HepG2 (cell line): ENCODE data around the gene SIGMAR1. TPM values are rescaled to one million over a fixed set of nuclear protein-coding genes. Genes with fewer than 3 reads are reported as not detected.

Experiments
- ARNT2 ChIP-seq: sonication (generic); formaldehyde crosslinking; IDR thresholded peaks from 2 replicates; pipeline ENCODE4 v1.8.0; 2022; ENCODE audit warnings: mild to moderate bottlenecking, low read depth, missing genetic modification reagents, moderate library complexity
- FOSL1 ChIP-seq: sonication (generic); formaldehyde crosslinking; IDR thresholded peaks from 2 replicates; pipeline ENCODE4 v1.9.0; 2021; ENCODE audit warnings: missing genetic modification reagents, borderline replicate concordance
- GATAD1 ChIP-seq: IDR thresholded peaks from 2 replicates; pipeline ENCODE4 v1.6.1; 2016; ENCODE audit warnings: missing genetic modification reagents, missing compliant biosample characterization
- LCORL ChIP-seq, 2 experiments: fragments of 450-650 bp in 1 of 2; sonication (generic) in 1 of 2; formaldehyde crosslinking in 1 of 2; IDR thresholded peaks; 2 replicates each; pipeline versions ENCODE4 v1.5.0 to v1.6.1; 2017 to 2020; ENCODE audit warnings: antibody characterized with exemption in 1 of 2, missing genetic modification reagents in 1 of 2
- MAZ ChIP-seq, 2 experiments: sonication (generic) in 1 of 2; formaldehyde crosslinking in 1 of 2; IDR thresholded peaks; 2 replicates each; pipeline versions ENCODE4 v1.5.0 to v1.6.1; 2012 to 2020; ENCODE audit warnings: low read depth in 2 of 2, mild to moderate bottlenecking in 2 of 2, borderline replicate concordance in 1 of 2, improper control_type of control experiment in 1 of 2, low read length in 1 of 2, missing genetic modification reagents in 1 of 2, moderate library complexity in 1 of 2
- SOX5 ChIP-seq: IDR thresholded peaks from 2 replicates; pipeline ENCODE4 v1.6.1; 2016; ENCODE audit warnings: borderline replicate concordance
- TBX2 ChIP-seq: sonication (generic); formaldehyde crosslinking; IDR thresholded peaks from 2 replicates; pipeline ENCODE4 v1.5.0; 2020; ENCODE audit warnings: missing genetic modification reagents, mild to moderate bottlenecking, borderline replicate concordance
- THAP11 ChIP-seq: IDR thresholded peaks from 2 replicates; pipeline ENCODE4 v1.6.1; 2016; ENCODE audit warnings: missing biosample characterization, missing genetic modification reagents
- ZIK1 ChIP-seq: sonication (generic); formaldehyde crosslinking; IDR thresholded peaks from 2 replicates; pipeline ENCODE4 v1.5.0; 2020; ENCODE audit warnings: mild to moderate bottlenecking, low read depth, missing genetic modification reagents, borderline replicate concordance
- ZNF224 ChIP-seq: sonication (generic); formaldehyde crosslinking; IDR thresholded peaks from 2 replicates; pipeline ENCODE4 v1.5.0; 2020; ENCODE audit warnings: mild to moderate bottlenecking, missing genetic modification reagents
- ZNF225 ChIP-seq: sonication (generic); formaldehyde crosslinking; IDR thresholded peaks from 2 replicates; pipeline ENCODE4 v1.4.0; 2020; ENCODE audit warnings: mild to moderate bottlenecking, missing genetic modification reagents
- ZNF552 ChIP-seq: sonication (generic); formaldehyde crosslinking; IDR thresholded peaks from 2 replicates; pipeline ENCODE4 v1.9.0; 2022; ENCODE audit warnings: missing genetic modification reagents, mild to moderate bottlenecking, borderline replicate concordance
- ZSCAN12 ChIP-seq: sonication (generic); formaldehyde crosslinking; IDR thresholded peaks from 2 replicates; pipeline ENCODE4 v1.9.0; 2021; ENCODE audit warnings: mild to moderate bottlenecking, missing genetic modification reagents
- polyA plus RNA-seq, 8 experiments: library from polyadenylated mRNA; depleted of rRNA in 3 of 8; stranded (reverse) in 7 of 8; unstranded in 1 of 8; fragments of >200 nt; fragmentation: Illumina TruSeq in 4 of 8; extraction: Trizol in 4 of 8; gene quantifications; 2 replicates each; pipeline versions ENCODE4 v1.2.1 to v1.2.3, GENCODE V29; 2011 to 2016; ENCODE audit warnings: low read depth in 4 of 8, missing spikeins in 1 of 8, mixed read lengths in 1 of 8; ENCODE audit not compliant: insufficient read depth in 1 of 8
- total RNA-seq, 5 experiments: library from RNA; depleted of rRNA; stranded (reverse); fragments of >200 nt; fragmentation: Illumina TruSeq; extraction: Trizol; gene quantifications; 2 replicates each; pipeline ENCODE4 v1.2.3, GENCODE V29; 2016; ENCODE audit warnings: low read depth in 1 of 5
- TF ChIP-seq, protein P1 (sequence below), 2 experiments: sonication (generic) in 1 of 2; formaldehyde crosslinking in 1 of 2; IDR thresholded peaks; 2 replicates each; pipeline versions ENCODE4 v1.6.1 to v1.9.0; 2014 to 2022; ENCODE audit warnings: antibody characterized with exemption in 1 of 2, borderline replicate concordance in 1 of 2, inconsistent platforms in 1 of 2, low read depth in 1 of 2, missing genetic modification reagents in 1 of 2
- TF ChIP-seq, protein P2 (sequence below), 2 experiments: fragments of 450-650 bp in 1 of 2; sonication (generic) in 1 of 2; formaldehyde crosslinking; IDR thresholded peaks; 2 replicates each; pipeline versions ENCODE4 v1.5.0 to v1.8.0; 2020 to 2022; ENCODE audit warnings: mild to moderate bottlenecking in 1 of 2, missing genetic modification reagents in 1 of 2
- TF ChIP-seq, protein P3 (sequence below): sonication (generic); formaldehyde crosslinking; IDR thresholded peaks from 2 replicates; pipeline ENCODE4 v1.5.0; 2020; ENCODE audit warnings: mild to moderate bottlenecking, missing genetic modification reagents, borderline replicate concordance

Gene SIGMAR1
- total and polyA plus RNA-seq, 2 of the 13 experiments (the other 11 are each of a cell fraction or from before 2014, with no cell fraction given): 38.9 to 60.8 TPM

DNA sequence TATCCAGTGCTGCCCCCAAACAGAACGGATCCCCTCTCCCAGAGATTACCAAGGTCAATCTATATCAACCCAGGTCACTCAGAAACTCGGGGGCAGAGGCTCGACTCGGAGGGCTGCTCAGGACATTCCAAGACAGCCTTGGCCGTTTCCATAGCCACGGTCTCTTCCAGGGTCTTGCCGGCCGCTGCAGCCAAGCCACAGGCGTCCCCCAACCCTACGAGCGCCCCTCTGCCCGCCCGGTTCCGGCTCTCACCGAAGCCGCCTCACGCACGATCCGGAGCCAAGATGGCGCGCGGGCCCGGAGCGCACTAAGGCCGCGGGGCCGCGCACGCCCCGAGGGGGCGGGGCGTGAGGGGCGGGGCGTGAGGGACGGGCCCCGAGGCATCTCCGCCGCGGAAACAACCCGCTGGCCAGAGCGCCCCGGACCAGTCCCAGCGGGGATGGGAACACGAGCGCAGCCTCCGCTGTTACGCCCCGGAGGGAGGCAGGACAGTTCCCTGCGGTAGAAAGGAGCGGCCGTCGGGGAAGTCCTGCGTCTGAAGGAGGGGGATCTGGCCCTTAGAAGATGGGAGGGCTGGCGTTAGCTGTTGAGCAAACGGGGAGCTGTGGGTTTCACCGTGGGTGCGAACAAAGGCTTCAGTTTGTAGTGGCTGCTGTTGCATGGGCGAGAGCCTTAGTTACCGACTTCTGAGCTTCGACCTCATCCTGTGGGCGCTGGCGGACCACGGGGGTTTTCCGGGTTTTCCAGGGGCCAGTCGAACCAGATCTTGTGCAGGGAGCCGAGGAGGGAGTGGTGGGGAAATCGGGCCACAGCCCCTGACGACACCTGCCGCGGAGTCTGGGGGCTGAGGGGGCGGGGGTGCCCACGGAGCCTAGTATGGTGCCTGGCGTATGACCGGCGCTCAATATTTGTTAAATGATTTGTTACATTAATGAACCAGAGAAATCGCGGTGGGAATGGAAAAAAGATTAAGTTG, 25.5 kb downstream of the SIGMAR1 start, which contains the start of gene RPP25L (continued):
- TF ChIP-seq, protein P1, sequence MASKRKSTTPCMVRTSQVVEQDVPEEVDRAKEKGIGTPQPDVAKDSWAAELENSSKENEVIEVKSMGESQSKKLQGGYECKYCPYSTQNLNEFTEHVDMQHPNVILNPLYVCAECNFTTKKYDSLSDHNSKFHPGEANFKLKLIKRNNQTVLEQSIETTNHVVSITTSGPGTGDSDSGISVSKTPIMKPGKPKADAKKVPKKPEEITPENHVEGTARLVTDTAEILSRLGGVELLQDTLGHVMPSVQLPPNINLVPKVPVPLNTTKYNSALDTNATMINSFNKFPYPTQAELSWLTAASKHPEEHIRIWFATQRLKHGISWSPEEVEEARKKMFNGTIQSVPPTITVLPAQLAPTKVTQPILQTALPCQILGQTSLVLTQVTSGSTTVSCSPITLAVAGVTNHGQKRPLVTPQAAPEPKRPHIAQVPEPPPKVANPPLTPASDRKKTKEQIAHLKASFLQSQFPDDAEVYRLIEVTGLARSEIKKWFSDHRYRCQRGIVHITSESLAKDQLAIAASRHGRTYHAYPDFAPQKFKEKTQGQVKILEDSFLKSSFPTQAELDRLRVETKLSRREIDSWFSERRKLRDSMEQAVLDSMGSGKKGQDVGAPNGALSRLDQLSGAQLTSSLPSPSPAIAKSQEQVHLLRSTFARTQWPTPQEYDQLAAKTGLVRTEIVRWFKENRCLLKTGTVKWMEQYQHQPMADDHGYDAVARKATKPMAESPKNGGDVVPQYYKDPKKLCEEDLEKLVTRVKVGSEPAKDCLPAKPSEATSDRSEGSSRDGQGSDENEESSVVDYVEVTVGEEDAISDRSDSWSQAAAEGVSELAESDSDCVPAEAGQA (IDR thresholded peaks at IDR 0.05; ENCODE audit: low read depth): no peak
- TF ChIP-seq, protein P1 (CRISPR knock-in tag; IDR thresholded peaks at IDR 0.05; ENCODE audit: borderline replicate concordance): no peak
- TF ChIP-seq ZNF552 (CRISPR knock-in tag) (no peak), ZIK1 (CRISPR knock-in tag) (no peak), GATAD1 (CRISPR knock-in tag) (peak; percentile 52; the same call in 1 of the 2 replicates), ARNT2 (CRISPR knock-in tag) (peak; percentile 73), SOX5 (CRISPR knock-in tag) (peak; percentile 29; the same call in 1 of the 2 replicates), ZNF225 (CRISPR knock-in tag) (no peak), LCORL (IDR thresholded peaks at IDR 0.05) (no peak), LCORL (CRISPR knock-in tag; IDR thresholded peaks at IDR 0.05) (0 out of 2 replicates have a peak, but pooled peaks have one; percentile 14), THAP11 (peak; percentile 66), ZSCAN12 (CRISPR knock-in tag) (no peak), MAZ (IDR thresholded peaks at IDR 0.05; ENCODE audit: borderline replicate concordance, low read depth, low read length) (no peak), MAZ (CRISPR knock-in tag; IDR thresholded peaks at IDR 0.05; ENCODE audit: low read depth) (peak; percentile 67), TBX2 (0 out of 2 replicates have a peak, but pooled peaks have one; percentile 60), FOSL1 (no peak), ZNF224 (peak; percentile 97)
- TF ChIP-seq, protein P2, sequence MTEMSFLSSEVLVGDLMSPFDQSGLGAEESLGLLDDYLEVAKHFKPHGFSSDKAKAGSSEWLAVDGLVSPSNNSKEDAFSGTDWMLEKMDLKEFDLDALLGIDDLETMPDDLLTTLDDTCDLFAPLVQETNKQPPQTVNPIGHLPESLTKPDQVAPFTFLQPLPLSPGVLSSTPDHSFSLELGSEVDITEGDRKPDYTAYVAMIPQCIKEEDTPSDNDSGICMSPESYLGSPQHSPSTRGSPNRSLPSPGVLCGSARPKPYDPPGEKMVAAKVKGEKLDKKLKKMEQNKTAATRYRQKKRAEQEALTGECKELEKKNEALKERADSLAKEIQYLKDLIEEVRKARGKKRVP (CRISPR knock-in tag; IDR thresholded peaks at IDR 0.05): no peak
- TF ChIP-seq, protein P3, sequence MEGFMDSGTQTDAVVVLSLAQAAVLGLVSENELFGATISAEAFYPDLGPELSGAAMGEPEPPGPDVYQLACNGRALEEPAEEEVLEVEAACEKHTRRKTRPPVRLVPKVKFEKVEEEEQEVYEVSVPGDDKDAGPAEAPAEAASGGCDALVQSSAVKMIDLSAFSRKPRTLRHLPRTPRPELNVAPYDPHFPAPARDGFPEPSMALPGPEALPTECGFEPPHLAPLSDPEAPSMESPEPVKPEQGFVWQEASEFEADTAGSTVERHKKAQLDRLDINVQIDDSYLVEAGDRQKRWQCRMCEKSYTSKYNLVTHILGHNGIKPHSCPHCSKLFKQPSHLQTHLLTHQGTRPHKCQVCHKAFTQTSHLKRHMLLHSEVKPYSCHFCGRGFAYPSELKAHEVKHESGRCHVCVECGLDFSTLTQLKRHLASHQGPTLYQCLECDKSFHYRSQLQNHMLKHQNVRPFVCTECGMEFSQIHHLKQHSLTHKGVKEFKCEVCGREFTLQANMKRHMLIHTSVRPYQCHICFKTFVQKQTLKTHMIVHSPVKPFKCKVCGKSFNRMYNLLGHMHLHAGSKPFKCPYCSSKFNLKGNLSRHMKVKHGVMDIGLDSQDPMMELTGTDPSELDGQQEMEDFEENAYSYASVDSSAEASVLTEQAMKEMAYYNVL: no peak
